HK-2 (cell line): ENCODE measurements around the gene CD70.
"Not testable (repeated sequence)": the region's sequence is repeated elsewhere in the genome, so short reads cannot be mapped to it uniquely, and the experiment has no call there.

ENCODE experiments used
- DNase-seq: peaks from one replicate; pipeline ENCODE4 v3.0.0-alpha.2; 2018; ENCODE audit not compliant: unreplicated experiment

Gene CD70

GRCh38 chr19:6590827-6591319, at the start of gene CD70:
Gene CD70 (minus strand): TSS chr19:6591150. CDS start chr19:6591002, 148 bp downstream.
- DNase-seq: peak; percentile 90

GRCh38 chr19:6640333-6640732, 49.4 kb upstream of the CD70 start:
- DNase-seq: not testable (repeated sequence)

- DNase-seq: peak; percentile 44
Observed at GRCh38 chr19:6639439-6639838, 48.5 kb upstream of the CD70 start.

- DNase-seq: not testable (repeated sequence)
Observed at GRCh38 chr19:6633456-6633813, 42.5 kb upstream of the CD70 start.

GRCh38 chr19:6632747-6633455, 42.0 kb upstream of the CD70 start:
- peak; percentile 82 for DNase-seq

GRCh38 chr19:6632002-6632621, 41.2 kb upstream of the CD70 start:
- peak; percentile 61 for DNase-seq

- DNase-seq: no peak
Observed at GRCh38 chr19:6626764-6627163, 35.8 kb upstream of the CD70 start.

- no peak for DNase-seq
Observed at GRCh38 chr19:6617374-6617773, 26.4 kb upstream of the CD70 start.

GRCh38 chr19:6616011-6616410, 25.1 kb upstream of the CD70 start:
- DNase-seq: no peak

GRCh38 chr19:6613711-6614110, 22.8 kb upstream of the CD70 start:
- DNase-seq: no peak

GRCh38 chr19:6610934-6611852, 20.2 kb upstream of the CD70 start:
- DNase-seq: peak; percentile 66

- peak; percentile 49 for DNase-seq
Observed at GRCh38 chr19:6608940-6609339, 18.0 kb upstream of the CD70 start.

- DNase-seq: not testable (repeated sequence)
Observed at GRCh38 chr19:6608146-6608545, 17.2 kb upstream of the CD70 start.

GRCh38 chr19:6606276-6607070, 15.5 kb upstream of the CD70 start:
- DNase-seq: not testable (repeated sequence)

GRCh38 chr19:6604906-6605305, 14.0 kb upstream of the CD70 start:
- DNase-seq: no peak

GRCh38 chr19:6602729-6603114, 11.8 kb upstream of the CD70 start:
- no peak for DNase-seq

- DNase-seq: not testable (repeated sequence)
Observed at GRCh38 chr19:6601537-6602052, 10.6 kb upstream of the CD70 start.

GRCh38 chr19:6600951-6601536, 10.1 kb upstream of the CD70 start:
- not testable (repeated sequence) for DNase-seq

GRCh38 chr19:6599866-6600454, 9.0 kb upstream of the CD70 start:
- DNase-seq: no peak

- DNase-seq: not testable (repeated sequence)
Observed at GRCh38 chr19:6598254-6598892, 7.4 kb upstream of the CD70 start.
